ENCODE data around the gene KRTAP16-1.
"Not testable (repeated sequence)": the region's sequence is repeated elsewhere in the genome, so short reads cannot be mapped to it uniquely, and the experiment has no call there.

The KRTAP16-1 gene

GRCh38 chr17:41301916-41302901 is 6.9 kb downstream of the KRTAP16-1 start, which contains the start of gene KRTAP29-1:
TSS of gene KRTAP29-1 (minus strand) at chr17:41302851. CDS start at chr17:41302851, 0 bp downstream.
- DNase-seq (ENCODE audit: low spot score) = no peak

- no peak for DNase-seq (ENCODE audit: low spot score)
Measured at GRCh38 chr17:41301204-41301790, 7.8 kb downstream of the KRTAP16-1 start.

- no peak for DNase-seq (ENCODE audit: low spot score)
Measured at GRCh38 chr17:41298458-41299135, 10.5 kb downstream of the KRTAP16-1 start.

- no peak for DNase-seq (ENCODE audit: low spot score)
Measured at GRCh38 chr17:41296846-41297245, 12.3 kb downstream of the KRTAP16-1 start.

- DNase-seq (ENCODE audit: low spot score) = no peak
Measured at GRCh38 chr17:41294016-41294415, 15.1 kb downstream of the KRTAP16-1 start.

- no peak for DNase-seq (ENCODE audit: low spot score)
Measured at GRCh38 chr17:41287050-41287449, 22.1 kb downstream of the KRTAP16-1 start.

- no peak for DNase-seq (ENCODE audit: low spot score)
Measured at GRCh38 chr17:41284546-41284945, 24.6 kb downstream of the KRTAP16-1 start.

GRCh38 chr17:41284043-41284442 is 25.1 kb downstream of the KRTAP16-1 start:
- DNase-seq (ENCODE audit: low spot score) = no peak

- DNase-seq (ENCODE audit: low spot score) = no peak
Measured at GRCh38 chr17:41278176-41278955, 30.7 kb downstream of the KRTAP16-1 start.

- DNase-seq (ENCODE audit: low spot score) = not testable (repeated sequence)
Measured at GRCh38 chr17:41275648-41276190, 33.4 kb downstream of the KRTAP16-1 start, which contains the start of gene KRTAP9-7. TSS of gene KRTAP9-7 (plus strand) at chr17:41275698. CDS start at chr17:41275698, 0 bp downstream.

GRCh38 chr17:41271858-41272257 is 37.3 kb downstream of the KRTAP16-1 start:
- no peak for DNase-seq (ENCODE audit: low spot score)

GRCh38 chr17:41271323-41271722 is 37.8 kb downstream of the KRTAP16-1 start:
- not testable (repeated sequence) for DNase-seq (ENCODE audit: low spot score)

- DNase-seq (ENCODE audit: low spot score) = no peak
Measured at GRCh38 chr17:41267711-41268110, 41.4 kb downstream of the KRTAP16-1 start.

- no peak for DNase-seq (ENCODE audit: low spot score)
Measured at GRCh38 chr17:41265078-41265477, 44.0 kb downstream of the KRTAP16-1 start, which contains the start of gene KRTAP9-6. TSS of gene KRTAP9-6 (plus strand) at chr17:41265378. CDS start at chr17:41265378, 0 bp downstream.

GRCh38 chr17:41264599-41264998 is 44.5 kb downstream of the KRTAP16-1 start:
- no peak for DNase-seq (ENCODE audit: low spot score)

GRCh38 chr17:41263212-41263611 is 45.9 kb downstream of the KRTAP16-1 start:
- no peak for DNase-seq (ENCODE audit: low spot score)

GRCh38 chr17:41258406-41258805 is 50.7 kb downstream of the KRTAP16-1 start:
- no peak for DNase-seq (ENCODE audit: low spot score)
